ENCODE results near the gene VASP. TPM values are rescaled to one million over a fixed set of nuclear protein-coding genes. Genes with fewer than 3 reads are reported as not detected.

VASP gene
- total RNA-seq, 4 donors from 2014 or later, result 47.0 to 132 (median 68.7) TPM

- ATAC-seq (ENCODE audit: low FRiP score), result no peak
- no peak for DNase-seq (ENCODE audit: low spot score)
- no peak for TF ChIP-seq CTCF (IDR thresholded peaks at IDR 0.05)
These were observed 37.1 kb upstream of the VASP start for GRCh38 chr19:45469945-45470761.

GRCh38 chr19:45470762-45471081 lies 36.6 kb upstream of the VASP start:
- ATAC-seq (ENCODE audit: low FRiP score) (no peak), DNase-seq (ENCODE audit: low spot score) (no peak)
- no peak for TF ChIP-seq CTCF (IDR thresholded peaks at IDR 0.05)

- no peak for ATAC-seq (ENCODE audit: low FRiP score)
- DNase-seq (ENCODE audit: low spot score), result no peak
- no peak for TF ChIP-seq CTCF (IDR thresholded peaks at IDR 0.05)
These were observed 36.0 kb upstream of the VASP start for GRCh38 chr19:45471111-45471930.

- DNase-seq (ENCODE audit: low spot score) (no peak), ATAC-seq (ENCODE audit: low FRiP score) (no peak)
- no peak for TF ChIP-seq CTCF (IDR thresholded peaks at IDR 0.05)
These were observed 35.2 kb upstream of the VASP start for GRCh38 chr19:45471931-45472562.

GRCh38 chr19:45472563-45473366 lies 34.5 kb upstream of the VASP start:
- no peak for ATAC-seq (ENCODE audit: low FRiP score)
- DNase-seq (ENCODE audit: low spot score), result no peak

More at GRCh38 chr19:45472563-45473366, 34.5 kb upstream of the VASP start:
- TF ChIP-seq CTCF (IDR thresholded peaks at IDR 0.05), result no peak

Measured in omental fat pad (tissue), 4 donors.